ENCODE data around the gene PRKN. TPM values are rescaled to one million over a fixed set of nuclear protein-coding genes. Genes with fewer than 3 reads are reported as not detected.
A peak's percentile ranks its signal among the peaks of the same experiment; 100 is the strongest.

Gene PRKN
- total and polyA plus RNA-seq, 9 of the 15 experiments (the other 6 are each of a cell fraction or from before 2014, with no cell fraction given), result 0.03 to 0.96 (median 0.15) TPM; not detected in 2

DNA sequence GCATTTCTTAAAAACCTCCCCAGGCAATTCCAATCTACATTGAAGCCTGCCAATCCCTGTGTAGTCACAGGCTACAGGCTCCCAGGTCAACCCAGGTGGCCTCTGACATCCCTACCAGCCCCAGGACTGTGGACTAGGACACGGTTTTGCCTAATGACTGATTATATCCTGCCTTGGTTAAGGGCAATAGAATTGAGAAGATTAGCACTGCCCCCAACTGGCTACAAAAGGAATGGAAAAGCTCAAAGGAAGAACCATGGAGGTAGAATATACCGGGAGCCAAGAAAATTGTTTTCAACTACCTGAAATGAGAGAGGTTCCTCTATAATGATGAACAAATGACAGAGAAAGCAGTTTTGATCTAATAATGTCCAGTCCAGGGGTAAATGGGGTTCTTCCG lies 1032.6 kb downstream of the PRKN start (continued):
- TF ChIP-seq, protein P1, sequence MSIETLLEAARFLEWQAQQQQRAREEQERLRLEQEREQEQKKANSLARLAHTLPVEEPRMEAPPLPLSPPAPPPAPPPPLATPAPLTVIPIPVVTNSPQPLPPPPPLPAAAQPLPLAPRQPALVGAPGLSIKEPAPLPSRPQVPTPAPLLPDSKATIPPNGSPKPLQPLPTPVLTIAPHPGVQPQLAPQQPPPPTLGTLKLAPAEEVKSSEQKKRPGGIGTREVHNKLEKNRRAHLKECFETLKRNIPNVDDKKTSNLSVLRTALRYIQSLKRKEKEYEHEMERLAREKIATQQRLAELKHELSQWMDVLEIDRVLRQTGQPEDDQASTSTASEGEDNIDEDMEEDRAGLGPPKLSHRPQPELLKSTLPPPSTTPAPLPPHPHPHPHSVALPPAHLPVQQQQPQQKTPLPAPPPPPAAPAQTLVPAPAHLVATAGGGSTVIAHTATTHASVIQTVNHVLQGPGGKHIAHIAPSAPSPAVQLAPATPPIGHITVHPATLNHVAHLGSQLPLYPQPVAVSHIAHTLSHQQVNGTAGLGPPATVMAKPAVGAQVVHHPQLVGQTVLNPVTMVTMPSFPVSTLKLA (conservative IDR thresholded peaks at IDR 0.05), result no peak
- no peak for TF ChIP-seq CBX1 (IDR thresholded peaks at IDR 0.05; ENCODE audit: low read depth)
- no peak for TF ChIP-seq HNRNPUL1 (IDR thresholded peaks at IDR 0.05; ENCODE audit: low read length)
- TF ChIP-seq, protein P2, sequence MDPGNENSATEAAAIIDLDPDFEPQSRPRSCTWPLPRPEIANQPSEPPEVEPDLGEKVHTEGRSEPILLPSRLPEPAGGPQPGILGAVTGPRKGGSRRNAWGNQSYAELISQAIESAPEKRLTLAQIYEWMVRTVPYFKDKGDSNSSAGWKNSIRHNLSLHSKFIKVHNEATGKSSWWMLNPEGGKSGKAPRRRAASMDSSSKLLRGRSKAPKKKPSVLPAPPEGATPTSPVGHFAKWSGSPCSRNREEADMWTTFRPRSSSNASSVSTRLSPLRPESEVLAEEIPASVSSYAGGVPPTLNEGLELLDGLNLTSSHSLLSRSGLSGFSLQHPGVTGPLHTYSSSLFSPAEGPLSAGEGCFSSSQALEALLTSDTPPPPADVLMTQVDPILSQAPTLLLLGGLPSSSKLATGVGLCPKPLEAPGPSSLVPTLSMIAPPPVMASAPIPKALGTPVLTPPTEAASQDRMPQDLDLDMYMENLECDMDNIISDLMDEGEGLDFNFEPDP (CRISPR knock-in tag; IDR thresholded peaks at IDR 0.05), result no peak
- no peak for TF ChIP-seq BRF1 (IDR thresholded peaks at IDR 0.05; ENCODE audit: borderline replicate concordance, extremely low read depth, insufficient read length)
- TF ChIP-seq SMC3 (conservative IDR thresholded peaks at IDR 0.05; ENCODE audit: insufficient read depth, low read depth, low read length), result peak; percentile 58
- TF ChIP-seq RAD51 (IDR thresholded peaks at IDR 0.05; ENCODE audit: borderline replicate concordance, low read depth), result no peak
- TF ChIP-seq, protein P3, sequence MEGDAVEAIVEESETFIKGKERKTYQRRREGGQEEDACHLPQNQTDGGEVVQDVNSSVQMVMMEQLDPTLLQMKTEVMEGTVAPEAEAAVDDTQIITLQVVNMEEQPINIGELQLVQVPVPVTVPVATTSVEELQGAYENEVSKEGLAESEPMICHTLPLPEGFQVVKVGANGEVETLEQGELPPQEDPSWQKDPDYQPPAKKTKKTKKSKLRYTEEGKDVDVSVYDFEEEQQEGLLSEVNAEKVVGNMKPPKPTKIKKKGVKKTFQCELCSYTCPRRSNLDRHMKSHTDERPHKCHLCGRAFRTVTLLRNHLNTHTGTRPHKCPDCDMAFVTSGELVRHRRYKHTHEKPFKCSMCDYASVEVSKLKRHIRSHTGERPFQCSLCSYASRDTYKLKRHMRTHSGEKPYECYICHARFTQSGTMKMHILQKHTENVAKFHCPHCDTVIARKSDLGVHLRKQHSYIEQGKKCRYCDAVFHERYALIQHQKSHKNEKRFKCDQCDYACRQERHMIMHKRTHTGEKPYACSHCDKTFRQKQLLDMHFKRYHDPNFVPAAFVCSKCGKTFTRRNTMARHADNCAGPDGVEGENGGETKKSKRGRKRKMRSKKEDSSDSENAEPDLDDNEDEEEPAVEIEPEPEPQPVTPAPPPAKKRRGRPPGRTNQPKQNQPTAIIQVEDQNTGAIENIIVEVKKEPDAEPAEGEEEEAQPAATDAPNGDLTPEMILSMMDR (IDR thresholded peaks at IDR 0.05 in 2 of 3, conservative IDR thresholded peaks at IDR 0.05 in 1 of 3; ENCODE audit: insufficient read depth in 2 of 3, low read depth in 1 of 3, low read length in 3 of 3), result peak; percentile 50 to 69 (median 69); a peak in 5 of 6 replicates
- TF ChIP-seq RAD21 (CRISPR knock-in tag; conservative IDR thresholded peaks at IDR 0.05 in 1 of 2, IDR thresholded peaks at IDR 0.05 in 1 of 2), result peak; percentile 63 to 66
